Lower lobe of right lung (tissue), 2 donors: Measurements from ENCODE around the gene SEMA7A. TPM values are rescaled to one million over a fixed set of nuclear protein-coding genes. Genes with fewer than 3 reads are reported as not detected.

ENCODE experiments used
- ATAC-seq, 2 donors: fragments of 200-7000 bp; cut with Tn5 transposase; one replicate each; pipeline ENCODE4 v1.9.1; 2020 to 2022; ENCODE audit warnings: mild to moderate bottlenecking in 2 of 2, moderate library complexity in 2 of 2
- DNase-seq: peaks from one replicate; pipeline ENCODE4 v3.0.0-alpha.2; 2020
- H3K27ac ChIP-seq: fragments of 200-600 bp; one replicate; pipeline ENCODE4 v1.8.0; 2022
- H3K27me3 ChIP-seq: fragments of 200-600 bp; one replicate; pipeline ENCODE4 v1.8.0; 2022; ENCODE audit warnings: low read depth
- H3K36me3 ChIP-seq: fragments of 200-600 bp; one replicate; pipeline ENCODE4 v1.8.0; 2022; ENCODE audit warnings: mild to moderate bottlenecking
- H3K4me1 ChIP-seq: fragments of 200-600 bp; one replicate; pipeline ENCODE4 v1.8.0; 2022
- H3K4me3 ChIP-seq: fragments of 200-600 bp; one replicate; pipeline ENCODE4 v1.8.0; 2022; ENCODE audit warnings: mild to moderate bottlenecking
- H3K9me3 ChIP-seq: fragments of 200-600 bp; one replicate; pipeline ENCODE4 v1.8.0; 2022
- intact Hi-C: fragments of 100-400 bp; cut with DNase I; formaldehyde crosslinking; loops from one replicate; pipeline ENCODE4 v1.11.0; 2022
- total RNA-seq: library from RNA; stranded (reverse); fragmentation: NEBNext Ultra II Directional; extraction: Animal tissue kit (Norgen Biotek cat#: 25700); gene quantifications from one replicate; pipeline ENCODE4 v1.2.1, GENCODE V29; 2021
- TF ChIP-seq, protein P1 (sequence below): fragments of 200-600 bp; IDR thresholded peaks from one replicate; pipeline ENCODE4 v1.8.0; 2022; ENCODE audit warnings: antibody characterized with exemption, mild to moderate bottlenecking
- donor health status: DM: no; HTN: yes; CAD: no; lungs with severe emphysema.

SEMA7A gene
- total RNA-seq, 1 donor from 2014 or later, result 4.6 TPM

DNA sequence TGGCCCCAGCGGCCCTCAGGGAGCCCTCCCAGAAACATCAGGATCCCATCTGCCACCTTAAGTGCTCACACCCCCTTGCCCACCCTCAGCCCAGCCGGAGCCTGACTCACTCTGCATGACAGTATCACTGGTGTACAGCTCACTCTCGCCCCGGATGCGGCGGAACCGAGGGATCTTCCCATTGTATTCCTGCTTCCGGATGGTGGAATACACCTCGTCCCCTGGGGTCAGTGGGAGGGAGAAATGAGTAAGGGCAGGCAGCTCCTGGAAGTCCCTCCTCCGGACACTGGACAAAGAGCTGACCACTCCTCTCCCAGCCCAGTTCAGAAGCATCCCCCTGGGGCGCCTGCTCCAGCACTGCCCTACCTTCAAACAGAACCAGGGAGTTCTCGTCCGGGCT, 16.5 kb downstream of the SEMA7A start:
- H3K36me3 ChIP-seq, result peaks cover 9% of the 10 kb centered on the region
- DNase-seq, result no peak
- no peaks in the 10 kb centered on the region for H3K9me3 ChIP-seq
- peaks cover 5% of the 10 kb centered on the region for H3K4me1 ChIP-seq
- H3K27me3 ChIP-seq, result no peaks in the 10 kb centered on the region
- no peak overlapping the region for H3K4me3 ChIP-seq
- intact Hi-C loops, result no loop called here
- no peak overlapping the region for H3K27ac ChIP-seq
- TF ChIP-seq, protein P1, sequence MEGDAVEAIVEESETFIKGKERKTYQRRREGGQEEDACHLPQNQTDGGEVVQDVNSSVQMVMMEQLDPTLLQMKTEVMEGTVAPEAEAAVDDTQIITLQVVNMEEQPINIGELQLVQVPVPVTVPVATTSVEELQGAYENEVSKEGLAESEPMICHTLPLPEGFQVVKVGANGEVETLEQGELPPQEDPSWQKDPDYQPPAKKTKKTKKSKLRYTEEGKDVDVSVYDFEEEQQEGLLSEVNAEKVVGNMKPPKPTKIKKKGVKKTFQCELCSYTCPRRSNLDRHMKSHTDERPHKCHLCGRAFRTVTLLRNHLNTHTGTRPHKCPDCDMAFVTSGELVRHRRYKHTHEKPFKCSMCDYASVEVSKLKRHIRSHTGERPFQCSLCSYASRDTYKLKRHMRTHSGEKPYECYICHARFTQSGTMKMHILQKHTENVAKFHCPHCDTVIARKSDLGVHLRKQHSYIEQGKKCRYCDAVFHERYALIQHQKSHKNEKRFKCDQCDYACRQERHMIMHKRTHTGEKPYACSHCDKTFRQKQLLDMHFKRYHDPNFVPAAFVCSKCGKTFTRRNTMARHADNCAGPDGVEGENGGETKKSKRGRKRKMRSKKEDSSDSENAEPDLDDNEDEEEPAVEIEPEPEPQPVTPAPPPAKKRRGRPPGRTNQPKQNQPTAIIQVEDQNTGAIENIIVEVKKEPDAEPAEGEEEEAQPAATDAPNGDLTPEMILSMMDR, result no peak
- no peak for ATAC-seq

DNA sequence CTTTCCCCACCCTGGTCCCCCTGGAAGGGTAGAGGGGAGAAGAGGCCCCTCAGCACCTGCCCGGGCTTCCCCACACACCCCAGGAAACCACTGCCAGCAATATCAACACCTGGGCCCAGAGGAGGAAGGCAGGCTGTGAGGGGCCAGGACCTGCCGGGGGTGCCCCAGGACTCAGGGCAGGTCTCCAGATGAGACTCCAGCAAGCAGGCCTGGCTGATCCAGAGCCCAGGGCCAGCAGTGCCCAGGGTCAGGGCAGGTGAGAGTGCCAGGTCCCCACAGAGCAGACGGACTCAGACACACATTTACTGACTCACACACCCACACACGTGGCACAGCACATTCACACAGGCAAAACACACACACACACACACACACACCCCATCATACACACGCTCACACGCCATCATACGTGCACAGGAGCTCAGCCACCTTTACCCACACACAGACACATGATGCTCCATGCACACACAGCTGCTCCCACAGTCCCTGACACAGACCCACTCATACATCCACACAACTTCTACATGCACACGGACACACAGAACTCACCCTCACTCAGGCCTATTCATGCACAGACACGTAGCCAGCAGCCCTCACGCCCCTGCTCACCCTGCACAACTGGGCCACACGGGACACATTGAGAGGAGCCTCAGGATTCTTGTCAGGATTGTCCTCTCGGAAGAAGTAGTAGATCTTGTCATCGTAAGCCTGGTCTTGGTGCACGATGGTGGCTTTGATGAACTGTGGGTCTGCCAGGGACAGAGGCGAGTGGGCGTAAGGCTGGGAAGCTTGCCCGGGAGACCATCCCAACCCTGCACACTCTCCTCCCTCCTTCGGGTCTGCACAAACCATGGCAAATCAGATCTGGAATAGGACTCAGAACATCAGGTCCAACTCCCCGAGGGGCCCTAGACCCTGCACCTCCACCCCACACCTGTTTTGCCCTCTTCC, 17.5 kb downstream of the SEMA7A start:
- peaks cover 9% of the 10 kb centered on the region for H3K36me3 ChIP-seq
- no peak for DNase-seq
- H3K9me3 ChIP-seq, result no peaks in the 10 kb centered on the region
- TF ChIP-seq, protein P1, result no peak
- peaks cover 5% of the 10 kb centered on the region for H3K4me1 ChIP-seq
- ATAC-seq, result no peak
- no peaks in the 10 kb centered on the region for H3K27me3 ChIP-seq
- intact Hi-C loops, result no loop called here
- H3K27ac ChIP-seq, result no peak overlapping the region
- H3K4me3 ChIP-seq, result no peak overlapping the region

DNA sequence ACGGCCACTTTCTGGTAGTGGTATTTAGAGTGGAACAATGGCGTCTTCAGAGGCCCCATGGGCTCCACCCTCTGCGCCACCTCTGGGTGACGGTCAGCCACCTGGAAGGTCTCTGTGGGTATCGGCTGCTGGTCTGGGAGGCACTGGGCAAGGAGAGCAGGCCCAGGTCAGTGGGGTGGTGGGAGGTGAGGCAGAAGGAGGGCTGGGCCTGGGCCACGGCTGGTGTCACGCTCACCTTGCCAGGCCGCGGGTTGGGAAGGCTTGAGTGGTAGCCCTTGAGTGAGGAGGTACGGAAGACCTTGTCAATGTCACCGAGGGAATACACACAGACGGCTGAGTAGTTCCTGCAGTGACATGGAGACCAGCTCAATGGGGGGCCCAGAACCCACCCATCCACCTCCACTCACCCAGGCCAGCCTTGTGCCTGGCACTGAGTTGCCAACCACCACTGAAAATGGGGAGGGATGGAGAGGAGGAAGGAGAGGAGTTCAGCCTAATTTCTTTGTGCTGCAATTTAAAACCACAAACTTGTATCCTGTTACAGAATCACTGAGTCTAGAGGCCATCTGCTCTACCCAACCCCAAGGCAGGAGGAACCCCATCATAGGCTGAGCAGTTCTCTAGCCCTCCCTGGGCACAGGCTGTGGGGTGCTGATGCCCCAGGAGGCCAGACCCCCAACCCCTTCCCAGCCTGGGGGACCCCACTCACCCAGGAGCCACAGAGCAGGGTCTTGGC, 19.0 kb downstream of the SEMA7A start:
- ATAC-seq (no peak), DNase-seq (no peak)
- Histone ChIP-seq H3K4me3 (no peak overlapping the region), H3K4me1 (no peaks in the 10 kb centered on the region), H3K36me3 (peaks cover 9% of the 10 kb centered on the region), H3K27me3 (no peaks in the 10 kb centered on the region), H3K9me3 (no peaks in the 10 kb centered on the region), H3K27ac (no peak overlapping the region)
- intact Hi-C loops, result no loop called here
- TF ChIP-seq, protein P1, result no peak

DNA sequence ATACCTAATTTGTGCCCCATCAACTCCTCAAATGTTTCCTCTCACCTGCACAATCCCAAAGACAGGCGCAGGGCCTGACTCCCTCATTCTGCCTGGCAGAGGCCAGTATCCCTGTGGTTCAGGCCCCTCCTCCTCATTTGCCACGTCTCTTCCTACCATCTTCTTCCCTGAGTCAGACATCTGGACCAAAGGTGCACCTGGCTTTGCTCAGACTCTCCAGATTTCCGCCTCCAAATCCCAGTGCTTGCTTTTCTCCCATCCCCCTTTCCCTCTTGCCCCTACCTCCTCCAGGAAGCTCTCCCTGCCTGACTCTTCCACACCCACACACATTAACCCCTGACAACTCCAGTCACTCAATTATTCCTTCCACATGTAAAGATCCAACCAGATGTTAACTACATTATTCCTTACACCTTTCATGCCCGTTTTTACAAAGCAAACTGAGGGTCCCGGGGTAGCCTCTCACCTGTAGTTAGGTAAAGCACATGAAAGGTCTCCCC, 19.6 kb downstream of the SEMA7A start:
- no peak for ATAC-seq
- Histone ChIP-seq H3K4me1 (no peaks in the 10 kb centered on the region), H3K9me3 (no peaks in the 10 kb centered on the region), H3K27ac (no peak overlapping the region), H3K36me3 (peaks cover 9% of the 10 kb centered on the region), H3K4me3 (no peak overlapping the region), H3K27me3 (no peaks in the 10 kb centered on the region)
- TF ChIP-seq, protein P1, result no peak
- no peak for DNase-seq
- intact Hi-C loops, result no loop called here

DNA sequence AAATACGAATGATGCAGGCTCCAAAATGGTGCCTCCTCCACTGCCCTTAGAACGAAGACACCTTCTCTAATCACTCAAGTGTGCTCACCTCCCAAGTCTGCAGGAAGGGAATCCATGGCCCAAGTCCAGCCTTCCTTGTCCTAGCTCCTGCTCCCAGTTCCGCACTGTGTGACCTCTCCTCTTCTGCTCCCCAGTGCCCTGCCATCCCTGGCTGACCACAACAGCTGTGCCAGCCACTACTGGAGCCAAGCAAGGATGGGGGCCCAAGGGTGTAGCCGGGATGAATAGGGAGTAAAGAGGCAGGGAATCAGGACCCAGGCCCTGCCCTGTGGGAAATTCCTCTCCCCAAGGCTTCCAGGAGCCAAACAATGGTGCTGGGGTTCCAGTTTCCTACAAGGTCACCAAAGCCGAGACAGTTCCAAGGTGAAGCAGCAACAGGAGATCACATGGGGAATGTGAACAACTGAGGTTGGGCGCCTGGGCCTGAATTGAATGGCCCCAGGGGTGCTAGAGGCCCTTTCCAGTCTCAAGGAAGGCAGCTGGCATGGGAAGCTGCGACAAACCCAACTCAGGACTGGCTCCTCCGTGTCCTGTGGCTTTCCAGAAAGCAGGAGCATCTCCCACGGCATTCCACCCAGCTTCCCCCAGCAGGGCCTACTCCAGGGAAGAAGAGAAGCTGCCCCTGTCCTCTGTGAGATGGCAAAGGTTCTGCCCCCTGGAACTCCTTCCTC, 20.2 kb downstream of the SEMA7A start:
- no peaks in the 10 kb centered on the region for H3K27me3 ChIP-seq
- peaks cover 9% of the 10 kb centered on the region for H3K36me3 ChIP-seq
- H3K4me1 ChIP-seq, result no peaks in the 10 kb centered on the region
- H3K4me3 ChIP-seq, result no peak overlapping the region
- no peak overlapping the region for H3K27ac ChIP-seq
- no peaks in the 10 kb centered on the region for H3K9me3 ChIP-seq
- intact Hi-C loops, result no loop called here
- DNase-seq (no peak), ATAC-seq (no peak)
- TF ChIP-seq, protein P1, result no peak
